CD4-positive, alpha-beta T cell treated with Interleukin-10 for 1 hour (primary cell): ENCODE measurements around the gene TTLL3.

ENCODE experiments used
- DNase-seq: peaks from one replicate; pipeline ENCODE4 v3.0.0-alpha.2; 2020

TTLL3 gene

GRCh38 chr3:9808345-9809037 is 1.6 kb upstream of the TTLL3 start:
- DNase-seq: peak; percentile 63

GRCh38 chr3:9809239-9809614 is 835 bp upstream of the TTLL3 start:
- no peak for DNase-seq

- no peak for DNase-seq
Observed at GRCh38 chr3:9810433-9810770, 340 bp downstream of the TTLL3 start.

GRCh38 chr3:9810846-9811245 is 784 bp downstream of the TTLL3 start:
- DNase-seq: no peak

- no peak for DNase-seq
Observed at GRCh38 chr3:9812870-9813483, 2.9 kb downstream of the TTLL3 start.

GRCh38 chr3:9815986-9816385 is 5.9 kb downstream of the TTLL3 start:
- DNase-seq: no peak

- no peak for DNase-seq
Observed at GRCh38 chr3:9817436-9817835, 7.4 kb downstream of the TTLL3 start.

GRCh38 chr3:9818666-9819335 is 8.7 kb downstream of the TTLL3 start:
- no peak for DNase-seq

GRCh38 chr3:9820543-9820942 is 10.5 kb downstream of the TTLL3 start:
- no peak for DNase-seq

- DNase-seq: no peak
Observed at GRCh38 chr3:9820946-9821345, 10.9 kb downstream of the TTLL3 start.

GRCh38 chr3:9825451-9826040 is 15.5 kb downstream of the TTLL3 start:
- DNase-seq: no peak

- DNase-seq: peak; percentile 31
Observed at GRCh38 chr3:9826815-9827573, 16.9 kb downstream of the TTLL3 start.

GRCh38 chr3:9828801-9829755 is 19.0 kb downstream of the TTLL3 start:
- DNase-seq: no peak

- DNase-seq: no peak
Observed at GRCh38 chr3:9831253-9831652, 21.2 kb downstream of the TTLL3 start.

- DNase-seq: no peak
Observed at GRCh38 chr3:9833078-9833477, 23.0 kb downstream of the TTLL3 start.

GRCh38 chr3:9834520-9835380 is 24.7 kb downstream of the TTLL3 start:
- no peak for DNase-seq

- no peak for DNase-seq
Observed at GRCh38 chr3:9837701-9838582, 27.9 kb downstream of the TTLL3 start.

- DNase-seq: no peak
Observed at GRCh38 chr3:9838856-9839255, 28.8 kb downstream of the TTLL3 start.

- DNase-seq: no peak
Observed at GRCh38 chr3:9841015-9841414, 31.0 kb downstream of the TTLL3 start.
